Measurements from ENCODE around the gene GTF2A1.
A peak's percentile ranks its signal among the peaks of the same experiment; 100 is the strongest.

GTF2A1 gene

GRCh38 chr14:81176241-81176640 lies 44.5 kb downstream of the GTF2A1 start:
- no peak for DNase-seq

GRCh38 chr14:81172881-81173280 lies 47.9 kb downstream of the GTF2A1 start:
- no peak for DNase-seq

- no peak for DNase-seq
Observed at GRCh38 chr14:81172353-81172752, 48.4 kb downstream of the GTF2A1 start.

- DNase-seq = no peak
Observed at GRCh38 chr14:81170829-81171195, 49.9 kb downstream of the GTF2A1 start.

GRCh38 chr14:81170104-81170828 lies 50.5 kb downstream of the GTF2A1 start:
- DNase-seq = peak; percentile 88

GRCh38 chr14:81169711-81170103 lies 51.1 kb downstream of the GTF2A1 start:
- no peak for DNase-seq

- DNase-seq = no peak
Observed at GRCh38 chr14:81169267-81169666, 51.5 kb downstream of the GTF2A1 start.

- DNase-seq = no peak
Observed at GRCh38 chr14:81166121-81166520, 54.6 kb downstream of the GTF2A1 start.

GRCh38 chr14:81165188-81165587 lies 55.6 kb downstream of the GTF2A1 start:
- DNase-seq = no peak

- DNase-seq = peak; percentile 6
Observed at GRCh38 chr14:81164167-81164774, 56.5 kb downstream of the GTF2A1 start.

GRCh38 chr14:81162941-81163340 lies 57.8 kb downstream of the GTF2A1 start:
- DNase-seq = no peak

- no peak for DNase-seq
Observed at GRCh38 chr14:81161749-81162148, 59.0 kb downstream of the GTF2A1 start.

GRCh38 chr14:81161088-81161487 lies 59.7 kb downstream of the GTF2A1 start:
- DNase-seq = no peak

- no peak for DNase-seq
Observed at GRCh38 chr14:81157431-81157830, 63.3 kb downstream of the GTF2A1 start.

GRCh38 chr14:81153187-81153586 lies 67.6 kb downstream of the GTF2A1 start:
- DNase-seq = no peak

GRCh38 chr14:81148635-81149034 lies 72.1 kb downstream of the GTF2A1 start:
- DNase-seq = no peak

GRCh38 chr14:81147140-81147897 lies 73.4 kb downstream of the GTF2A1 start:
- no peak for DNase-seq

GRCh38 chr14:81144824-81145603 lies 75.7 kb downstream of the GTF2A1 start:
- DNase-seq = no peak

- no peak for DNase-seq
Observed at GRCh38 chr14:81143793-81144192, 77.0 kb downstream of the GTF2A1 start.

- no peak for DNase-seq
Observed at GRCh38 chr14:81141426-81141825, 79.3 kb downstream of the GTF2A1 start.

GRCh38 chr14:81138429-81138828 lies 82.3 kb downstream of the GTF2A1 start:
- DNase-seq = no peak

GRCh38 chr14:81137316-81137715 lies 83.4 kb downstream of the GTF2A1 start:
- no peak for DNase-seq

- DNase-seq = no peak
Observed at GRCh38 chr14:81133400-81133799, 87.4 kb downstream of the GTF2A1 start.

Data from central memory CD4-positive, alpha-beta T cell (primary cell).